IMR-90 (cell line): ENCODE data around the gene DNM1. TPM values are rescaled to one million over a fixed set of nuclear protein-coding genes. Genes with fewer than 3 reads are reported as not detected.

Experiments used
- ATAC-seq: fragments of 200-7000 bp; cut with Tn5 transposase; 2 replicates; pipeline ENCODE4 v1.9.1; 2020; ENCODE audit warnings: low read depth, mild to moderate bottlenecking, moderate library complexity
- BruUV-seq: library from RNA; stranded (reverse); fragments of 400-500 nt; replicated peaks from 2 replicates; lab custom pipeline; 2021; lab: Mats Ljungman, UMichigan
- CTCF ChIA-PET: fragments of 300-600 bp; formaldehyde crosslinking; extraction: SDS; loops from one replicate; lab custom pipeline; 2021; ENCODE audit warnings: antibody characterized with exemption; lab: Yijun Ruan, JAX
- POLR2A ChIA-PET: fragments of 300-600 bp; sonication (Branson Sonifier 250); formaldehyde crosslinking; loops from one replicate; lab custom pipeline; 2022; ENCODE audit warnings: antibody characterized with exemption; ENCODE audit not compliant: unreplicated experiment; lab: Charles Lee
- DNase-seq: peaks from one replicate; pipeline ENCODE4 v3.0.0; 2013
- H2AFZ ChIP-seq: replicated peaks from 2 replicates; pipeline ENCODE3; 2013; ENCODE audit warnings: low read length, mild to moderate bottlenecking; ENCODE audit not compliant: poor library complexity
- H2AK5ac ChIP-seq: 2 replicates; pipeline ENCODE4 v1.6.1; 2013; ENCODE audit warnings: low read depth, low read length, inconsistent platforms
- H2AK9ac ChIP-seq: replicated peaks from 2 replicates; pipeline ENCODE3; 2013; ENCODE audit warnings: mild to moderate bottlenecking, low read depth, low read length, moderate library complexity; ENCODE audit not compliant: poor library complexity
- H2BK120ac ChIP-seq: 2 replicates; pipeline ENCODE4 v1.6.1; 2013; ENCODE audit warnings: low read depth, low read length, inconsistent platforms
- H2BK15ac ChIP-seq: 3 replicates; pipeline ENCODE4 v1.6.1; 2013; ENCODE audit warnings: low read depth, low read length, inconsistent platforms
- H2BK20ac ChIP-seq: 2 replicates; pipeline ENCODE4 v1.6.1; 2013; ENCODE audit warnings: low read depth, mild to moderate bottlenecking, inconsistent platforms, low read length, moderate library complexity
- H2BK5ac ChIP-seq: 2 replicates; pipeline ENCODE4 v1.6.1; 2013; ENCODE audit warnings: mild to moderate bottlenecking, low read depth, low read length, inconsistent platforms; ENCODE audit not compliant: poor library complexity, severe bottlenecking
- H3K14ac ChIP-seq: replicated peaks from 2 replicates; pipeline ENCODE4 v1.6.1; 2013; ENCODE audit warnings: low read depth, low read length, inconsistent platforms
- H3K18ac ChIP-seq: 2 replicates; pipeline ENCODE4 v1.6.1; 2013; ENCODE audit warnings: low read depth, low read length, control low read depth
- H3K23ac ChIP-seq: 2 replicates; pipeline ENCODE4 v1.6.1; 2013; ENCODE audit warnings: low read depth, low read length, inconsistent platforms
- H3K27ac ChIP-seq: 2 replicates; pipeline ENCODE4 v1.5.1; 2013; ENCODE audit warnings: mild to moderate bottlenecking, control low read depth, low read length; ENCODE audit not compliant: insufficient read depth
- H3K27me3 ChIP-seq: 2 replicates; pipeline ENCODE4 v1.6.1; 2013; ENCODE audit warnings: low read length; ENCODE audit not compliant: control insufficient read depth, insufficient read depth
- H3K36me3 ChIP-seq: 2 replicates; pipeline ENCODE4 v1.6.1; 2013; ENCODE audit warnings: low read length, mixed read lengths; ENCODE audit not compliant: control insufficient read depth, insufficient read depth
- H3K4ac ChIP-seq: 2 replicates; pipeline ENCODE4 v1.6.1; 2013; ENCODE audit warnings: low read depth, low read length, inconsistent platforms
- H3K4me1 ChIP-seq: 2 replicates; pipeline ENCODE4 v1.6.1; 2013; ENCODE audit warnings: low read length, mixed read lengths; ENCODE audit not compliant: control insufficient read depth, insufficient read depth
- H3K4me2 ChIP-seq: 2 replicates; pipeline ENCODE4 v1.6.1; 2013; ENCODE audit warnings: low read depth, mild to moderate bottlenecking, control low read depth, low read length, moderate library complexity
- H3K4me3 ChIP-seq: 2 replicates; pipeline ENCODE4 v1.5.1; 2013; ENCODE audit warnings: low read depth, mild to moderate bottlenecking, control low read depth, low read length, moderate library complexity; ENCODE audit not compliant: insufficient read depth
- H3K56ac ChIP-seq: 2 replicates; pipeline ENCODE4 v1.6.1; 2013; ENCODE audit warnings: low read length, inconsistent platforms; ENCODE audit not compliant: insufficient read depth; ENCODE audit errors: extremely low read depth
- H3K79me1 ChIP-seq, 2 experiments: 2 replicates each; pipeline ENCODE4 v1.6.1; 2013; ENCODE audit warnings: low read length in 2 of 2, inconsistent platforms in 1 of 2, low read depth in 1 of 2
- H3K9ac ChIP-seq: 2 replicates; pipeline ENCODE4 v1.6.1; 2013; ENCODE audit warnings: low read depth, low read length, control low read depth
- H3K9me1 ChIP-seq: 2 replicates; pipeline ENCODE4 v1.6.1; 2013; ENCODE audit warnings: low read length, inconsistent platforms; ENCODE audit not compliant: insufficient read depth
- H3K9me3 ChIP-seq: 2 replicates; pipeline ENCODE4 v1.6.1; 2013; ENCODE audit warnings: low read length; ENCODE audit not compliant: control insufficient read depth, insufficient read depth
- H4K20me1 ChIP-seq: 2 replicates; pipeline ENCODE4 v1.6.1; 2013; ENCODE audit warnings: low read length, inconsistent platforms; ENCODE audit not compliant: insufficient read depth
- H4K5ac ChIP-seq: 2 replicates; pipeline ENCODE4 v1.6.1; 2013; ENCODE audit warnings: mild to moderate bottlenecking, low read depth, low read length, control low read depth
- H4K8ac ChIP-seq, 2 experiments: 2 replicates each; pipeline ENCODE4 v1.6.1; 2013; ENCODE audit warnings: low read depth in 2 of 2, low read length in 2 of 2, control low read depth in 1 of 2, inconsistent platforms in 1 of 2
- H4K91ac ChIP-seq: 2 replicates; pipeline ENCODE4 v1.6.1; 2013; ENCODE audit warnings: low read depth, low read length, inconsistent platforms; ENCODE audit not compliant: insufficient read depth
- BHLHE40 ChIP-seq: fragments of 150-350 bp; IDR thresholded peaks from 2 replicates; pipeline ENCODE4 v1.6.1; 2016; ENCODE audit warnings: mild to moderate bottlenecking, low read depth, low read length
- CEBPB ChIP-seq: IDR thresholded peaks from 2 replicates; pipeline ENCODE4 v1.6.1; 2012; ENCODE audit warnings: low read depth, low read length, improper control_type of control experiment
- CHD1 ChIP-seq: IDR thresholded peaks from 2 replicates; pipeline ENCODE4 v1.6.1; 2012; ENCODE audit warnings: low read depth, low read length, improper control_type of control experiment
- MAZ ChIP-seq: IDR thresholded peaks from 2 replicates; pipeline ENCODE4 v1.6.1; 2012; ENCODE audit warnings: low read depth, mild to moderate bottlenecking, low read length, improper control_type of control experiment, moderate library complexity, borderline replicate concordance
- MXI1 ChIP-seq: IDR thresholded peaks from 2 replicates; pipeline ENCODE4 v1.6.1; 2012; ENCODE audit warnings: low read depth, mild to moderate bottlenecking, low read length, moderate library complexity, borderline replicate concordance
- NFE2L2 ChIP-seq: fragments of 150-350 bp; IDR thresholded peaks from 2 replicates; pipeline ENCODE4 v1.6.1; 2016; ENCODE audit warnings: low read depth, mild to moderate bottlenecking, low read length
- POLR2A ChIP-seq: IDR thresholded peaks from 2 replicates; pipeline ENCODE4 v1.6.1; 2012; ENCODE audit warnings: mild to moderate bottlenecking, low read depth, low read length
- RFX5 ChIP-seq: IDR thresholded peaks from 2 replicates; pipeline ENCODE4 v1.8.0; 2012; ENCODE audit warnings: low read depth, mild to moderate bottlenecking, low read length, moderate library complexity
- USF2 ChIP-seq: fragments of 150-350 bp; IDR thresholded peaks from 2 replicates; pipeline ENCODE4 v1.6.1; 2017; ENCODE audit warnings: mild to moderate bottlenecking, antibody characterized with exemption, low read length, low read depth
- WGBS, 2 experiments: methylation state at CpG; one replicate each; pipeline versions ENCODE4 v1.1.5 to v1.1.7; 2013; ENCODE audit warnings: missing lambda C conversion rate in 2 of 2; ENCODE audit not compliant: insufficient read length in 1 of 2; ENCODE audit errors: extremely low coverage in 2 of 2; 5-methylcytosine and 5-hydroxymethylcytosine counted together
- dilution Hi-C: fragments of 300-500 bp; cut with HindIII; formaldehyde crosslinking; loops from one replicate; pipeline ENCODE4 v1.14.3; 2018; ENCODE audit warnings: low sequenced_read_pairs; ENCODE audit not compliant: unreplicated experiment
- in situ Hi-C: fragments of 300-500 bp; cut with MboI; formaldehyde crosslinking; loops from 3 replicates; pipeline ENCODE4 v1.14.3; 2019; ENCODE audit warnings: low sequenced_read_pairs, inconsistent platforms, mixed read lengths
- intact Hi-C: fragments of 100-400 bp; cut with micrococcal nuclease; formaldehyde crosslinking; loops from 2 replicates; pipeline ENCODE4 v1.10.0; 2022
- polyA plus RNA-seq, 3 experiments: library from polyadenylated mRNA; depleted of rRNA; stranded (reverse); fragments of >200 nt; gene quantifications; 2 replicates each; pipeline ENCODE4 v1.2.3, GENCODE V29; 2012; ENCODE audit warnings: low replicate concordance in 1 of 3
- total RNA-seq: library from RNA; depleted of rRNA; stranded (reverse); fragments of >200 nt; gene quantifications from 2 replicates; pipeline ENCODE4 v1.2.3, GENCODE V29; 2012

The DNM1 gene
- total and polyA plus RNA-seq, 2 of the 4 experiments (the other 2 are of a cell fraction): 13.6 to 17.7 TPM

GRCh38 chr9:128182893-128183588 is 20.1 kb upstream of the DNM1 start:
- H3K4me2 ChIP-seq: no peak overlapping the region
- H3K14ac ChIP-seq: no peak overlapping the region
- H4K20me1 ChIP-seq: no peaks in the 10 kb centered on the region; the same call in 1 of the 2 replicates
- no peak overlapping the region for H2BK5ac ChIP-seq
- BruUV-seq: no TSS peak
- no peak overlapping the region for H3K9ac ChIP-seq
- H3K9me1 ChIP-seq: no peaks in the 10 kb centered on the region
- no peak overlapping the region for H3K18ac ChIP-seq
- DNase-seq: no peak
- peaks cover 59% of the 10 kb centered on the region for H3K36me3 ChIP-seq
- 90% methylated on average over 2 of the region's 12 CpGs; no CpG with 5 or more reads in 1 of the 2 experiments for WGBS, 2 experiments
- H4K91ac ChIP-seq: no peak overlapping the region
- H2BK20ac ChIP-seq: no peak overlapping the region
- in situ Hi-C loops (no loop called here), dilution Hi-C loops (no loop called here), intact Hi-C loops (no loop called here)
- no peak overlapping the region for H2AK9ac ChIP-seq
- POLR2A ChIA-PET: no interaction called here
- no peak overlapping the region for H3K56ac ChIP-seq
- H2BK120ac ChIP-seq: no peak overlapping the region
- ATAC-seq: no peak
- no peak overlapping the region; the same call in 1 of the 2 replicates for H3K23ac ChIP-seq
- CTCF ChIA-PET: interaction anchor here (0.7 to 1.1 kb wide), 2 partner anchors 18 to 22 kb away, joined by 3 to 4 read pairs; no protein-coding TSS in a partner anchor
- H2AFZ ChIP-seq: no peak overlapping the region
- H3K4me3 ChIP-seq: no peak overlapping the region
- H2AK5ac ChIP-seq: no peak overlapping the region
- H3K27me3 ChIP-seq: no peaks in the 10 kb centered on the region
- H4K8ac ChIP-seq: no peak overlapping the region
- H3K27ac ChIP-seq: no peak overlapping the region
- H3K79me1 ChIP-seq: peaks cover 7 to 18% of the 10 kb centered on the region in 2 experiments; a peak in 3 of 4 replicates
- no peak overlapping the region for H3K4ac ChIP-seq
- peaks cover 5% of the 10 kb centered on the region for H3K9me3 ChIP-seq
- no peak overlapping the region; the same call in 2 of the 3 replicates for H2BK15ac ChIP-seq
- H4K5ac ChIP-seq: no peak overlapping the region
- no peaks in the 10 kb centered on the region for H3K4me1 ChIP-seq
- TF ChIP-seq NFE2L2 (no peak), CEBPB (no peak), BHLHE40 (no peak), CHD1 (no peak), MXI1 (no peak), POLR2A (no peak), RFX5 (no peak), USF2 (no peak), MAZ (no peak)
